SKM-1 (cell line): ENCODE results near the gene PLPPR3.

Experiments used
- DNase-seq: peaks from one replicate; lab custom pipeline; 2025; ENCODE audit not compliant: unreplicated experiment; lab: John Stamatoyannopoulos, UW

PLPPR3 gene

DNA sequence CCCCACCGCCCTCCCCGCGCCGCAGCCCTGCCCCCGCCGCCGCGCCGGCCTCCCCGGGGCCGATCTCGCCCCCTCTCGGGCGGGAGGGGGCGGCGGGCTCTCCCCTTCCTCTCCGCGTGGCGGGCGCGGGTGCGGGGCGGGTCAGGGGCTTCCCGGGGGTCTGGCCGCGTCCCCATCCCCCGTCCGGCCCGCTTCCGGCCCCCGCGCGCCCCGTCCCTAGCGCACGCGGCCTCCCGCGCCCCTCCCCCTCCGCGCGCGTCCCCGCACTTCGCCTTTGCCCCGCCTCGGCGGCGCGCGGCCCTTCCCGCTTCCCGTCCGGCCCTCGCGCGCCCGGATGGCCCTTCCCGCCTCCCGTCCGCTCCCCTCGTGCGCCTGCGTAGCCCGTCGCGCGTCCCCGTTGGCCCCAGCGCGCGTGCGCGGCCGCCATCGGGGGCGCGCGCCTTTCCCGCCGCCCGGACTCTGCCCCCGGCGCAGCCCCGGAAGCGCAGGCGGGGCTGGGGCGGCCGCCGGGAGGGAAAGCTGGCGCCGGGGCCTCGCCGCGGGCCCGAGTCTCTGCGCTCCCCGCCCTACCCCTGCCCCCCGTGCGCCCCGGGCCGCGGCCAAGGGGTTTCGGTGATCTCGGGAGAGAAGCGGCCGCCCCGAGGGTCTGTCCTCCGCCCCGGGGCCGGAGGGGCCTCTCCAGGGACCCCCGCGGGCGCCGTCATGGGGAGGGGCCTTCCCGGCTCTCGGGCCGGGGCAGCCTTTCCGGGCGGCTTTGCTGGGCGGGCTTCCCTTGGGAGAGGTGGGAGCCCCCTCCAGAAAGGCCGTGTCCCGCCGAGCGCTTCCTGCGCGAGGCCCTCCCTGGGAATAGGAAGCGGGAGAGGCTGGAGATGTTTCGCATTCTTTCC is 24.0 kb downstream of the PLPPR3 start:
- peak; percentile 71 for DNase-seq

DNA sequence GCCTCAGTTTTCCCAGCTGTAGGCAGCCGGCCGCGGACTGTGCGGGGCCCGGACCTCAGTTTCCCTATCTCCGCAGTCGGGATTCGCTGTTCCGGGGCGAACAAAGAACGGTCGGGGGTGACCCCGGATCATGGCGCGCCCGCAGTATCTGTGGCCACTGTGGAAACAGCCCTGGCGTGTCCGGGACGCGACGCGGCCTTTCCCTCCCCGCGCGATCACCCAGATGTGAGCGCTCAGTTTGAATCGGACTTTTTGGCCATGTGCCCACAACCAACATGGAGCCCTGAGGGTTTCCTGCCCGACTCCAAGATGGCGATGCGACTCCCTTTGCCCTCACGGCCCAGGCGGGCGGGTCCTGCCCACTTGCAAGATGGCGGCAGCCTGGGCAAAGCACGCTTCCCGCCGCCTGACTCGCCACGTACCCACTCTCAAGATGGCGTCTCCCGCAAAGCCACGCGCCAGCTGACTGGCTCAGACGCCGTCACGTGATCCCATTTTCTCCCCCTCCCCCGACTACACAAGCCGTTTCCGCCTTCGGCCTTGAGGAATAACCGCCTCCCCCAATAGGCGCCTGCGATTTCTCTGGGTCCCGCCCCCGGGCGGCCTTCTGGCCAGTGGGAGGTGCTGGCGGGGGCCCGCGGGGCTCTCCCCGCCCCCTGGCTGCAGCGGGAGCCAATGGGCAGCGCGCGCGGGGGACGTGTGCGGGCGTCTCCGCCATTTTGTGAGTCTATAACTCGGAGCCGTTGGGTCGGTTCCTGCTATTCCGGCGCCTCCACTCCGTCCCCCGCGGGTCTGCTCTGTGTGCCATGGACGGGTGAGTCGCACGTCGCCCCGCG is 24.8 kb downstream of the PLPPR3 start, which contains the start of gene PTBP1:
Gene PTBP1, plus strand, starts transcription at position 761 of the 836 bp plus-strand sequence. Its CDS starts 46 bp downstream, at position 807.
- peak; percentile 97 for DNase-seq

- DNase-seq, result no peak
Observed at GRCh38 chr19:795691-796581, 25.8 kb downstream of the PLPPR3 start.

GRCh38 chr19:795073-795611 is 26.6 kb downstream of the PLPPR3 start:
- DNase-seq, result no peak

DNA sequence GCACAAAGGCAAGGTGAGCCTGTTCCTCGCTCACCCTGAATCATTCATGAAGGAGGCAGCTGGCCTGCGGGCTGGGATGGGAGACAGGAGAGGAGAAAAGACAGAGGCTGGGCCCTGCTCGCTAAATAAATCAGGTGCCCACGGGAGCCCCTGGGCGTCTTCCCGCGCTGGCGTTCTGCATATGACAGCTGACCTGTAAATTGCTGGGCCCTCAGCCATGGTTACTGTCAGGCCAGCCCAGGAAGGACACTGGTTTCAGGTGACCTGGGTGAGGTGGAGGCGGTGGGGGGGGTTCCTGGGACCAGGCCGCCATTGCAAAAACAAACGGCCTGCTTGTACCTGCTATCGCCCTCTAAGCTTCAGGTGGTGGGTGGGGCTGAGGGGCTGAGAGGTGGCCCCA is 27.9 kb downstream of the PLPPR3 start:
- no peak for DNase-seq

DNA sequence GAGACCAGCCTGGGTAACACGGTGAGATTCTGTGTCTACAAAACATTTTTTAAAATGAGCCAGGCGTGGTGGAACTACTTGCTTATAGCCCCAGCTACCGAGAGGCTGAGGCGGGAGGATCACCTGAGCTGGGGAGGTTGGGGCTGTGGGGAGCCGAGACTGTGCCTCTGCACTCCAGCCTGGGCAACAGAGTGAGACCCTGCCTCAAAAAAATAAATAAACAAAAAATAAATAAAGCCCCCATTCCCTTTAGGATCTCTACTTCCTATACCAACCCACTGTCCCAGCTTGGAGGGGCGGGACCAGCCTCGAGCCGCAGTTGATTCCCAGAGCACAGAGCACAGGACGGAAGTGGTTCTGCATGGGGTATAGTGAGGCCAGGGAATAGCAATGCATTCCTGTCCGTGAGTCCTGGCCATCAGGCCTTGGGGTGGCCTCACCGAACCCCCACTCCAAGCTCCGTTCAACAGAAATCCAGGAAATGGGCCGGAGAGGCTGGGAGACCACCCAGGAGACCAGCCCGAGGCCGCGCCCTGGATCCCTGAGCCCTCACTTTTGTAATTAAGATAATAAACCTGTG is 29.4 kb downstream of the PLPPR3 start:
- no peak for DNase-seq

- no peak for DNase-seq
Observed at GRCh38 chr19:791567-792305, 30.0 kb downstream of the PLPPR3 start.

DNA sequence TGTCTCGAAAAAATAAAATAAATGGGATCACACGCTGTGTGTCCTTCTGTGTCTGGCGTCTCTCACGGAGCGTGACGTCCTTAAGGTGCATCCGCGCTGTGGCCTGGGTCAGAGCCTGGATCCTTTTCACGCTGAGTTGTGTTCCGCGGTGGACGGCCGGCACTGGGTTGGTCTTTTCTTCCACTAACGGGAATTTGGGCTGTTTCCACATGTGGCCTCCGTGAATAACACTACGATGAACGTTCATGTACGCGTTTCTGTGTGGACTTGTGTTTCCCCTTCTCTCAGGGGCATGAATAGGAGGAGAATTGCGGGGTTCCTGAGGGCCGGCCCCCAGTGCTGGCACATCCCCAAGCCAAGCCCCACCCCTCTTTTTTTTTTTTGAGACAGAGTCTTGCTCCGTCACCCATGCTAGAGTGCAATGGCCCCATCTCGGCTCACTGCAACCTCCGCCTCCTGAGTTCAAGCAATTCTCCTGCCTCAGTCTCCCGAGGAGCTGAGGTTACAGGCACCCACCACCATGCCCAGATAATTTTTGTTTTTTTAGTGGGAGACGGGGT is 30.7 kb downstream of the PLPPR3 start:
- no peak for DNase-seq

GRCh38 chr19:789701-790060 is 32.1 kb downstream of the PLPPR3 start:
- no peak for DNase-seq

DNA sequence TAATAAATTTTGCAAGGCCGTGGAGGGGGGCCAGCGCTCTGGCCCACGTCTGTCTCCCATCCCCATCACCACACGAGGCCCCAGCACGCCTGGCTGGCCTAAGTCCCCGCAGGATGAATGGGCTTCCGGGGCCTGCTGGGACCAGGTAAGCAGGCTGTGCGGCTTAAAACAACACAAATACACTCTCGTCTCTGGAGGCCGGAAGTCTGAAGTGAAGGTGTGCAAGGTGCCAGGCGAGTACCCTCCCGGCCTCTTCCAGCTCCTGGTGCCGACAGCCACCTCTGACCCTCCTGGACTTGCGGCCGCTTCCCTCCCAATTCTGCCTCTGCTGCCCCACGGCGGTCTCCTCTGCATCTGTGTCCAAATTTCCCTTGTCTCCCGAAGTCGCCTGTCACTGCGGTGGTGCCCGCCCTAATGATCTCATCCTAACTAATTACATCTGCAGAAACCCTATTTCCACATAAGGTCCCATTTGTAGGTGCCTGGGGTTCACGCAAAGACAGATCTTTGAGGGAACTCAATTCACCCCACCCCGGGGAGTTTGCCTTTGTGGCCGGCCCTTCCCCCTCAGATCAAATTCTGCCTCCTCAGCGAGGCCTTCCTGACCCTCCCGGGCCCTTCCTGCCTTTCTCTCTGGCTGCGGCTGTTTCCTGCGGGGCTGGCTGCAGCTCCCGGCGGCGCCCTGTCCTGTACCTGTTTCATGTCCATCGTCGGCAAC is 32.6 kb downstream of the PLPPR3 start:
- DNase-seq, result peak; percentile 57

DNA sequence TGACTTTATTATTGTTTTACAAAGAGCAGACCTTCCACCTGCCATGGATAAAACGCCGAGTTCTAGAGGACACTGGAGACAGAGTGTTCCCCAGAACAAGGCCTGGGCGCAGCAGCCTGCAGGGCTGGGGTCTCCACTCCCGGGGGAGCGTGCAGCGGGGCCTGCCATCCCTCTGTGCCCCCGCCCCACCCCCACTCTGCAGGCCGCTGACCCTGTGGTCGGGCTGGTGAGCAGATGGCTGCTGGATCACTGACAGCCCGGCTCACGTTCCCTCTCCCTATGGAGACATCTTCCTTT is 33.1 kb downstream of the PLPPR3 start:
- no peak for DNase-seq

- no peak for DNase-seq
Observed at GRCh38 chr19:787536-787935, 34.2 kb downstream of the PLPPR3 start.

DNA sequence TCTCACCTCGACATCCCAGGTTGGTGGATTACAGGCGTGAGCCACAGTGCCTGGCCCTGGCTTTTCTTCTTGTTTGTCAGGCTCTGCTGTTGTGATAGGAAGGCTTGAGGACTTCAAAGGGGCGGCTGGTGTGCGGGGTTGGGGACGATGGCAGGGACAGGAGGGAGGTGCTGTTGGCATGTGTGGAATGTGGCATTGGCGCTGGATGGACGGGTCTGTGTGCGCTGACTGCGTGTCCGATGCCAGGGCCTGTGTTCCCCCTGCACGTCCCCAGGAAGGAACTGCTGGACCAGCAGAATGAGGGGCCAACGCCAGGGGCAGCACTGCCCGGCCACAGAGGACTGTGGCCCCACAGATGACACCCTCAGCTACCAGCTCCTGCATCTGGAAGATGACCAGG is 37.2 kb downstream of the PLPPR3 start:
- no peak for DNase-seq

- DNase-seq, result no peak
Observed at GRCh38 chr19:782878-783668, 38.7 kb downstream of the PLPPR3 start.

DNA sequence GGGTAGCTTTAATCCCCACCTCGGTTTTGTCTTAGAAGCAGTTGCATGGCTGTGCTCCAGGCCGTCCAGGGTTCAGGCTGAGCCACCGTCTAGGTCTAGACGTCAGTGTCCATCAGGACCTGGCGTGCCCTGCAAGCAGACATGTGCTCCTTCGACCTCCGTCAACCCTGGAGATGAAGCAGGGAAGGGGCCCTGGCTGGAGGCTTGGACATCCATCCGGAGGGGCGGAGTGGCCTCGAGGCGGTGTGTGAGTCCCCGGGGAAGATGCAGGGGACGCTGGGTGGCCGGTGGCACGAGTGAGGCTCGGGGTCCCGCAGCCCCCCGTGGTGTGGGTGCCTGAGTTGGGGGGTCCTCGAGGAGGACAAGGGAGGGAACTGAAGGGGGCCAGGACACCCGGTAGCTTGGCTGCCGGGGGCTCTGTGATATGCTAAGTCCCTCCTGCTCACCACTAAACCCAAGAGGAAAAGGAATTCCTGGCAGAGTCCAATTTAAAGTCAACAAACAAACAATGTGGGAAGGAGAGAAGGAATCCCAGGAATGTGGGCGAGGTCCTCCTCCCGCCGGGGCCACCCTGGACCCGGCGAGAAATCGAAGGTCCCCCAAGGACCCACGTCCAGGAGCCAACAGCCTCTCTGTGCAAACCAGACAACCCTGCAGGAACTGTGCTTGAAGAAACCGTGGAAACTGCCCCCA is 39.4 kb downstream of the PLPPR3 start:
- DNase-seq, result no peak

DNA sequence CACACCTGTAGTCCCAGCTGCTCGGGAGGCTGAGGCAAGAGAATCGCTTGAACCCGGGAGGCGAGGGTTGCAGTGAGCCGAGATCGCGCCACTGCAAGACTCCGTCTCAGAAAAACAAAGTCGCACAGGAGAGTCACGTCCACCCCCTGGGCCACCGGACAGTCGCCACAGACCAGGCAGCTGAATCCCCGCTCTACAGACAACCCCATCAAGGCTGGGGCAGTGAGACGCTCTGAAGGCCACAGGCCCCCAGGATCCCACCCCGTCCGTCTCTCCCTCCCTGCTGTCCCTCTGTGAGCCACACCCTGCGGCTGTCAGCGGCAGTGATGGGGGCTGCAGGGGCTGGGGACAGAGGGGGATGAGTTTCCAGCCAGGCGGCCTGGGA is 40.0 kb downstream of the PLPPR3 start:
- no peak for DNase-seq

- DNase-seq, result no peak
Observed at GRCh38 chr19:780935-781334, 40.8 kb downstream of the PLPPR3 start.
